Stimulated activated CD4-positive, alpha-beta T cell treated with anti-CD3 and anti-CD28 coated beads, Interleukin-1b, Interleukin-23, amount 100 ng/mL, for 4 hours (primary cell): ENCODE results near the gene BAG3.
"Not testable (repeated sequence)": the region's sequence is repeated elsewhere in the genome, so short reads cannot be mapped to it uniquely, and the experiment has no call there.

Experiments
- DNase-seq, 2 donors: peaks; one replicate each; pipeline ENCODE4 v3.0.0-alpha.2; 2020; ENCODE audit warnings: low read depth in 2 of 2

BAG3 gene

DNA sequence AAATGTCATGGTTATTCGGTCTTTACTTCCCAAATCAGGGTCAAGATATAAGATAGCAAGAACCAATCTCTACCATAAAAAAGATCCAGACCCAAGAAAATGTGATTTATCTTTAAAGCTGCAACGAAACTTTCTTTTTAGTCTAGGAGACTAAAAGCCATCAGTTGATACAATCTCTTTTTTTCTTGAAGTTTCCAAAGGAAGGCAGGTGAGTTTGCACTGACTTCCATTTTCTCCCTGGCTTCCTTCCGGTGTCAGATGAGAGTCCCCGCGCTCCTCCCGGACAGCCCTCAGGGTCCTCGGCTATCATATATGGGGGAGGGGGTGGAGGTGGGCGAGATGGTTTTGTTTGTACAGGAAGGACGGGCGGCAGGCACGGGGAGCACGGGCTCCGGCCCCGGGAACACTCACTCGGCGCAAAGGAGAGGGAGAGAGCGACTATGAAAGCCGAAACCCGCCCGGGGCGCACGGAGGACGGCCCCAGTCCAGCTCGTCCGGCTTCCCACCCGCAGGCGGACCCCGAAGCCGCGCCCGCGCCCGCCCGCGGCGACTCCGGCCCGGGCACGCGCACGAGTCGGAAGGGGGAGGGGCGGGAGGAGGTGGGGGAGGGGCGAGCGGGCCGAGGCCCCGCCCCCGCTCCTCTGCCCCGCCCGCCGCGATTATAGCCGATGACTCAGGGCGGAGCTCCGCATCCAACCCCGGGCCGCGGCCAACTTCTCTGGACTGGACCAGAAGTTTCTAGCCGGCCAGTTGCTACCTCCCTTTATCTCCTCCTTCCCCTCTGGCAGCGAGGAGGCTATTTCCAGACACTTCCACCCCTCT lies at the start of gene BAG3:
TSS of gene BAG3 (plus strand) at position 689 of the 822 bp plus-strand sequence. CDS start 296 bp downstream, outside the sequence.
- DNase-seq: peak; percentile 75 to 78

DNA sequence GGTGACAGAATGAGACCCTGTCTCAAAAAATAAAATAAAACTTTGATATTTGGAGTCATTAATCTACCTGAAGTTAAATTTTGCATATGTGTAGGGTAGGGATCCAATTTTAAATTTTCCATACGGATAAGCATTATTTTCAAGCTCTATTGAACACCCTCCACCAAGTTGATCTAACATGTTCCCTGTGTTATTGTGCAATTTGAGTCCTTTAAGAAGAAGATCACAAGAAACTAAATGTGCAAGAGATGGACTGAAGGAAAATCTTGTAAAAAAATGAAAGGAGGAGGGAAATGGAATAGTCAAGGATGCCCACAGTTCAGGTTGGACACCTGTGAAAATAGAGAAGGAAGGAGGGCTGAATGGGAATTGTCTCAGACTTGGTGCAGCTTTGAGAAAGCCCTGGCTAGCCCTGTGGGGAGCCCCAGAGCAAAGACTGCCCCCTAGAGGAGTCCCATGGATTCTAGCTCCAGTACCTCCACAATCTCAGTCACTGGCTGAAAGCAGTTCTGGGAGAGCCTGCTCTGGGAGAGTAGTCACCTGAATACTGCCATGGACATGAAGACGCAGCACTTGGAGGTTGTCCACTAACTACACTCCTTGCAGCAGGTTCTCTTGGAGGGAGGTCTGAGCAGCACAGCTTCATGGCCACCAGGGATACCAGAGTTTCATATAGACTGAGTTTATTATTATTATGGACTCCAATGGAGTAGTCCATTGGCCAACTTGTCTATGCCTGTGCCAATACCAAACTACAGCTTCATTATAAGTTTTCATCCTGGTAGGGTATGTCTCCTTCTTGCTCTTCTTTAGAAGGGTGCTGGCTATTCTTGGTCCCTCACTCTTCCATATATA lies 48.7 kb upstream of the BAG3 start:
- DNase-seq: peak in 1 of 2 donors; percentile 18

DNA sequence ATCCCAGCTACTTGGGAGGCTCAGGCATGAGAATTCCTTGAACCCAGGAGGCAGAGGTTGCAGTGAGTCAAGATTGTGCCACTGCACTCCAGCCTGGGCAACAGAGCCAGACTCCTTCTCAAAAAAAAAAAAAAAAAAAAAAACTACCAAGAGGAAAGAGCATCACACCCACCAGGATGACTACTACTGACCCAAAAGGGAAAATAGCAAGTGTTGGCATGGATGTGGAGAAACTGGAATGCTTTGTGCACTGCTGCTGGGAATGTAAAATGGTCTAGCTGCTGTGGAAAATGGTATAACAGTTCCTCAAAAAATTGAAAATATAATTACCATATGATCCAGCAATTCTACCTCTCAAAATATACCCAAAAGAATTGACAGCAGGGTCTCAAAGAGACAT lies 46.7 kb upstream of the BAG3 start:
- DNase-seq: no peak

DNA sequence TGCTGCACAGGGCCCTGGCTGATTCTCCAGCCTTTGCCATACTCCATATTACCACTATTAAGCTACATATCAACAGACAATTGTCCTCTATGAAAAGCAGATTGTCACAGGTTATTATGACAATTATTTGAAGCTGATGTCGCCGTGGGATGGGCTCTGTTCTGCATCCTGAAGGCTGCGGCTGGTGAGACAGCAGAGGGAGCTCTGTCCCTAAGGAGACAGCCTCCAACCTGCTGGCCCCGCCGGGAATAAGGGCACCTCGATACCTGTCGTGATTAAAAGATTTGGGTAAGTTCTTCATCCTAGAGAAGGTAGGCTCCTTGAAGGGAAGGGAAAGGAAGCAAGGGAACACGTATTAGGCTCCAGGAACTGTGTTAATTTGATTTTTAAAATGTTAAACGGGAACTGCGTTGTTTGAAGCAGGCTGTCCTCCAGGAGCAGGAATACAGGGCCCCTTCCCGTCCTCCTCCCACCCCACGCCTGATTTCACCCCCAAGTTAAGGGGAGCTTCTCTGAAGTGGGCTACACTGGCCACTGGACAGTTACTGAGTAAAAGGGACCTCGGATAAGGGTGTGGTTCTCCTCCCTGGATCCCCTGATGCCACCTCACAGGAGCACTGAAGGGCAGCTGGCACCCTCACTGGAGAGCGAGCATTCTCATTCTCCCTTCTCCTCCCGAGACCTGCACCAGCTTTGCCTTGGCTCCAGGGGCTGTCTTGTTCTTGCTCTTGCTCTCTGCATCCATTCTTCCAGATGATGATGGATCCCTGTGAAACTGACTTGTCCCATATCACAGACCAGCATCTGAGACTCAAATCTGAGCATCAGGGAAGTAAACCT lies 42.6 kb upstream of the BAG3 start:
- peak; percentile 16 to 22 for DNase-seq

DNA sequence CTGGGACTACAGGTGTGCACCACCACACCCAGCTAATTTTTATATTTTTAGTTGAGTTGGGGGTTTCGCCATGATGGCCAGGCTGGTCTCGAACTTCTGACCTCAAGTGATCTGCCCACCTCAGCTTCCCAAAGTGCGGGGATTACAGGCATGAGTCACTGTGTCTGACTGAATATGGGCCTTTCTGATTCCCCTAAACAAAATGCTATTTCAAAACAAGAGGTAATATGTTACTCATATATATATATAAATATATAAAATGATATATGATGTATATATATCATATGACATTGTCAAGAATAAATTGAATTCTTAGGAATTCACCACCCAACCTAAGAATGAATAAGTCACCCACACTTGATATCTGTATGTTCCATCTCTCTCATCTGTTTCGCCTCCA lies 41.7 kb upstream of the BAG3 start:
- DNase-seq: no peak

DNA sequence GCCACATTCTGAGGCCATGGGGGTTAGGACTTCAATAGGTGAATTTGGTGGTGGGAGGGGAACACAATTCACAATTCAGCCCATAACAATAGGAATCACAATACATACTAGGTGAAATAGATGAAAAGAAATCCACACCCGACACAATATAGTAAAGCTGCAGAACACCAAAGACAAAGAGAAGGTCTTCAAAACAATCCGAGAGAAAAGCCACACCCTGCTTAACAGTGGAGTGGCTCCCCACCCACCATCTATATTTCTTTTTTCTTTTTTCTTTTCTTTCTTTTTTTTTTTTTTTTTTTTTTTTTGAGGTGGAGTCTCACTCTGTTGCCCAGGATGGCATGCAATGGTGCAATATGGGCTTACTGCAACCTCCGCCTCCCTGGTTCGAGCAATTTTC lies 39.7 kb upstream of the BAG3 start:
- DNase-seq: no peak

DNA sequence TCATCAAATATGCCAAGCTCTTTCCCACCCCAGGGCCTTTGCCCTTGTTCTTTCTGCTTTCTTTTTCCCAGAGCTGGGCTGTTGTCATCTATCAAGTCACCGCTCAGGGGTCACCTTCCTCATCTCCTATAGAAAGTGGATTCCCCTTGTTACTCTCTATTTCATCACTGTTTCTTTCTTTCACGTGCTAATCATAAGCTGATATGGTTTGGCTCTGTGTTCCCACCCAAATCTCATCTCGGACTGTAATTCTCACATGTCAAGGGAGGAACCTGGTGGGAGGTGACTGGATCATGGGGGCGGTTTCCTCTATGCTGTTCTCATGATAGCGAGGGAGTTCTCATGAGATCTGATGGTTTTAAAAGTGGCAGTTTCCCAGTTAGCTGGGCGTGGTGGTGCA lies 37.4 kb upstream of the BAG3 start:
- no peak for DNase-seq

DNA sequence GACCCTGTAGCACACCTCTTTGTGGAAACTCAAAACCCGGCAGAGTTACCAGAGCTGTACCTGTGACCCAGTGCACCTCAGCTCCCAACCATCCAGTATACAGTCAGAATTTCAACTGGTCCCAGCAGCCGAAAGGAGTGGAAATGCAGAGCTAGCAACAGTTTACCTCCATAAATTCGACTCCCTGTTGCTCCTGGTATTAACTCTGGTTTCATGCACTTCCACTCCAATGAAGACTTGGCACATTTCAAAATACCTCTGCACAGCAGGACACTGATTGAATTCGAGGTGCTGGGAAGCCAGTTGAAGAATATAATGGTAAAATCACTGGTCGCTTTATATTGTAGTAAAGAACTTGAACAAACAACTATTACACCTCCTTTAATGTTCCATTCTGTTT lies 36.5 kb upstream of the BAG3 start:
- no peak for DNase-seq

DNA sequence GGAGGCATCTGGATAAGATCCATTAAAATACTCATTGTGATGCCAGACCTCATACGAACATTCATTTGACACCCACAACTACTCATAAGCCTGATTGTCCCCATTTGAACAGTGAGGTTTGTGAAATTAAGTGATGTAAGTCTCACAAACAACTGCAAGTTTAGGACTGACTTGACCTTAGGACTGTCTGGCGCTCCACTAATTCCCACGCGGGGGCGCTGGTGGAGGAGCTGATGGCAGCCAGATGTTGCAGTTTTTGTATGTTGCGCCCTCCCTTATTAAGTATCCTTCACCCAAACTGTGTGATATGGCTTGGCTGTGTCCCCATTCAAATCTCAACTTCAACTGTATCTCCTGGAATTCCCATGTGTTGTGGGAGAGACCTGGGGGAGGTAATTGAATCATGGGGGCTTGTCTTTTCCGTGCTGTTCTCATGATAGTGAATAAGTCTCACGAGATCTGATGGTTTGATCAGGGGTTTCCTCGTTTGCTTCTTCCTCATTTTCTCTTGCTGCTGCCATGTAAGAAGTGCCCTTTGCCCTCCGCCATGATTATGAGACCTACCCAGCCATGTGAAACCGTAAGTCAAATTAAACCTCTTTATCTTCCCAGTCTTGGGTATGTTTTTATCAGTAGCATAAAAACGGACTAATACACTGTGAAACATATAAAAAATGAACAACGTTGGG lies 34.2 kb upstream of the BAG3 start:
- no peak for DNase-seq

DNA sequence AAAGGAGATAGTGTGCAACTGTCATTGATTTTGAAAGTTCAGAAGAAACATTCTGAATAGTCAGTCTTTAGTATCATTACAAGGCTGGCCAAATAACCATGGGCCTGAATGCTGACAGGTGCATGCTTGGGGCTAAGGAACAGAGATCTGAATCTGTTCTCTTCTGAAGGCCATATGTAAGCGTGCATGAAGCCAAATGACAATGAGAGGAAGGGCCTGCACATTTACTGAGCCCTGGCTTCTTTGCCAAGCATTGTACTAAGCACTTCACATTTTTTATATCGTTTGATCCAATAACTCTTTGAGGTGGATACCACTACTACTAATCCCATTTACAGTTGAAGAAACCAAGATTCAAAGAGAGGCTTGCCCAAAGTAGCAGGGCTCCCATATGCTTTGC lies 32.0 kb upstream of the BAG3 start:
- DNase-seq: no peak

DNA sequence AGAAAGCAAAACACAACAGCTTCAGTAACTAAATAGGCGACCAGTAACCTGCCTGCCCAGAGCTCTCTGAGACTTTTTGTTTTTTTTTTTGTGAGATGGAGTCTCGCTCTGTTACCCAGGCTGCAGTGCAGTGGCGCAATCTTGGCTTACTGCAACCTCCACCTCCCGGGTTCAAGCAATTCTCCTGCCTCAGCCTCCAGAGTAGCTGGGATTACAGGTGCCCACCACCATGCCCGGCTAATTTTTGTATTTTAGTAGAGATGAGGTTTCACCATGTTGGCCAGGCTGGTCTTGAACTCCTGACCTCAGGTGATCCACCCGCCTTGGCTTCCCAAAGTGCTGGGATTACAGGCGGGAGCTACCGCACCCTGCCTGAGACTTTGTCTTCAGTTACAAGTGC lies 31.4 kb upstream of the BAG3 start:
- not testable (repeated sequence) for DNase-seq

DNA sequence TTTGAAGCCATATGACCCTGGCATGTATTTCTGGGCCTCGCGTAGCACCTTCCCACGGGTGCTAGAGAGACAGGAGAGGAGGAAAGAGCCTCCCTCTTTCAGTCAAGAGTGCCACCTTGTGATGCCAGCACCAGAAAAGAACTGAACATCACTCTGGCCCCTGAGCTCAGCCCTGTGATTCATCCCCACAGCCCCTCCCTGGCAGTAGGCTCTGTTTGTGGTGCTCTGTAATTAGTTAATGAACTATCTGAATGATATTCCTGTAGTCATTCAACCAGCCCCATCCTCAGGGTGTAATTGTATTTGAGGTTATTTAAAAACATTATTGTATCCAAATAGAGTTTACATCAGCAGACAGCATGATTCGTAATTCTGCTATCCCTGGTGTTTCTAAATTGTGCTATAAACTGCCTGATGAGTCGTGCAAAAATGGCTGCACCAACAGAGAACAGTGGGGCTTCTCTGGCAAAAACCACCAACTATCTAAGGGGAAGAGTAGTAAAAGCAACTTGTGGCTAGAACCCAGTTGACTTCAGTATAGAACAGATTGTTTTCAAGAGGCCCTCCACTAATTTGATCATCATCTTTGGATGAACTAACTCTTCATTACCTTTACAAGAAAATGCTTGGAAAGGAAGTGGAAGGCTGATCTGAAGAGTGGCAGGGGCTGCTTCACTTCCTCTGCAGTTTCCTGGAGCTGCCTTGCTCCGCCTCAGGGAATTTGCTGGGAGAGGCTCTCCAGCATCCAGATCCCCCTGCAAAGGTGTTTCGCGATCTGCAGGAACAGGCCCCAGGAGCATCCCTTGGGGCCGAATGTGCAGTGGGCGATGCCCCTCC lies 30.7 kb upstream of the BAG3 start:
- DNase-seq: no peak

DNA sequence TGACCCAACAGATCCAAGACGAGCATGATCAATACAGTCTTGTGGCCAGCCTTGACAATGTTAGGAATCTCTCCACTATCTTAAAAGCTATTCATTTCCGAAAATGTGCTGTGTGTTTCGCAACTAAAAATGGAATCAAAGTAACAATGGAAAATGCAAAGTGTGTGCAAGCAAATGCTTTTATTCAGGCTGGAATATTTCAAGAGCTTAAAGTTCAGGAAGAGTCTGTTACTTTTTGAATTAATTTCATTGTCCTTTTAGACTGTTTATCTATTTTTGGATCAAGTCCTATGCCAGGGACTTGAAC lies 30.1 kb upstream of the BAG3 start:
- no peak for DNase-seq

DNA sequence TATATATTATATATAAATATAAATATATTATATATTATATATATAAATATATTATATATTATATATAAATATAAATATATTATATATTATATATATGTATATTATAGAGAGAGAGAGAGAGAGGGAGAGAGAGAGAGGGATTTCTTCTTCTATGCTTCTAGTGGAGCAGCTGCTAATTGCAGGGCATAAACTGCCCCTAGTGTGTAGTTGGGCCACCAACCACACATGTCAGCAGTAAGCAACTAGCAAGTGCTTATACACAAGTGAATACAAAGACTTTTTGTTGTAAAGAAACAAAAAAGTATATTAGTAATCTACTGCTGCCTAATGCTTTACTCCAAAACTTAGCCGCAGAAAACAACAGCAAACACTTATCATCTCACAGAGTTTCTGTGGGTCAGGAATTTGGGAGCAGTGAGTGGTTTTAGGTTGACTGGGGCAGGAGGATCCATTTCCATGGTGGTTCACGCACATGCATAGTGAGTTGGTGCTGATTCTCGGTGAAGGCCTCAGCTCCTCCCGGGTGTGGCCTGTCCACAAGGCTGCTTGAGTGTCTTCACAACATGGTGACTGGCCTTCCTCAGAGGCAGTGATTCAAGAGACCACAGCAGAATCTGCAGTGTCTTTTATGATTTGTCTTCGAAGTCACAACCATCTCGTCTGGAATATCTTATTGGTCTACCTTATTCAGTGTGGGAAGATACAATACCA lies 25.5 kb upstream of the BAG3 start:
- no peak for DNase-seq

DNA sequence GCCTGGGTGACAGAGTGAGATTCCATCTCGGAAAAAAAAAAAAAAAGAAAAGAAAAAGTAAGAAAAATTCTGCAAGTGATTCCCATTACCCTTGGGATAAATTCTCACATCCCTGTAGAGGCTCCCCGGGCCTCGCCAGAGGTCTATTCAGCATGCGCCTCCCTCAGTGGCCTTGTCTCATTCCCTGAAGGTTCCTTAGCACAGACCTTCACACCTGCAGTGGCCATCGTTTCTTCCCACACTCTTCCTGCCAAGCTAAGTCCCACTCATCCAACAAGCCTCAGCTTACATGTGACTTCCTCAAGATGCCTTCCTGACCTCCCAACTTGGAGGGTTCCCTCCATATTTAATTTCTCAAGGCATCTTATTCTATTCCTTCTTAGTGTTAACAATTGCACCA lies 20.9 kb upstream of the BAG3 start:
- DNase-seq: no peak

DNA sequence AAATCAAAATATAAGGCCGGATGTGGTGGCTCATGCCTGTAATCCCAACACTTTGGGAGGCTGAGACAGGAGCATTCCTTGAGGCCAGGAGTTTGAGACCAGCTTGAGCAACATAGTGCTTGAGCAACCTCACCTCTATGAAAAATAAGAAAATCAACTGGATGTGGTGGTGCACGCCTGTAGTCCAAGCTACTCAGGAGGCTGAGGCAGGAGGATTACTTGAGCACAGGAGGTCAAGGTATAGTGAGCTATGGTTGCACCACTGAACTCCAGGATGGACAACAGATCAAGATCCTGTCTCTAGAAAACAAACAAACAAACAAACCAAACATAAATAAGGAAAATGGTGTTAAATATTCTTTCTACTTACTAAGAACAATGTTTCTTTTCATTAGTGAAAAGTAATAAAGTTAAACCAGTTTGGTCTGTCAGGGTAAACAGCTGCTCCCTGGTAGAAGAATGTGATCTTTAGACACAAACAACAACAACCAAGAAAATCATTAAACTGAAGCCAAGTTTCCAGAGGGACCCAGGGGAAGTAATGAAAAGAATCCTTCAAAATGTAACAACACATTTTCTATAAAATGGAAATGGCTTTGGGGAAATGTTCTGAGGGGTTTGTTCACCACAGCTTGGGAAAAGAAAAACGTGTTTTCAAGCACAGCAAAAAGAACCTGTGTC lies 17.5 kb upstream of the BAG3 start:
- DNase-seq: no peak

DNA sequence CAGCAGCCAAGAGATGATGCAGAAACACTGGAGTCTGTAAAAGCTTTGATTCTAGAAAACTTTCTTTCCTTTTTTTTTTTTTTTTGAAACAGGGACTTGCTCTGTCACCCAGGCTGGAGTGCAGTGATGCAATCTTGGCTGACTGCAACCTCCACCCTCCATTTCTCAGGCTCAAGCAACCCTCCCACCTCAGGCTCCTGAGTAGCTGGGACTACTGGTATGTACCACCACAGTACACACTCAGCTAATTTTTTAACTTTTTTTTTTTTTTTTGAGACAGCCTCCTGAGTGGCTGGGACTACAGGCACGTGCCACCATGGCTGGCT lies 17.0 kb upstream of the BAG3 start:
- no peak for DNase-seq

DNA sequence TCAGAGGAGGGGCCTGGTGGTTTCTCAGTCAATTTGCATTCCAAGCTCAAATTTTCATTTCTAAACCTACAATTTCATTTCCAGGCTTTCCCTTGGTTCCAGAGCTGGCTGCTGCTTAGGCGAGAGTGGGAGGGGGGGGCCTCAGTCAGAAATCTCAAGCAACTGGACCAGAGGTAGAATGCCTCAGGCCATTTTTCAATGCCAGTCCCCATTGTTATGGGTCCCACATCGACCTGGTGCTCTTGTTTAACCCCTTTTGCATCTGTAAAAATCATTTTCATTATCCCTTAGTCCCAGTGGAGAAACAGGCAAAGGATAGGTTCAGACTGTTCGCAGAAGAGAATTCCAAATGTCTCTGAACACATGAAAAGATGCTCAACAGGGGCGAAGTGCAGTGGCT lies 13.5 kb upstream of the BAG3 start:
- no peak for DNase-seq

DNA sequence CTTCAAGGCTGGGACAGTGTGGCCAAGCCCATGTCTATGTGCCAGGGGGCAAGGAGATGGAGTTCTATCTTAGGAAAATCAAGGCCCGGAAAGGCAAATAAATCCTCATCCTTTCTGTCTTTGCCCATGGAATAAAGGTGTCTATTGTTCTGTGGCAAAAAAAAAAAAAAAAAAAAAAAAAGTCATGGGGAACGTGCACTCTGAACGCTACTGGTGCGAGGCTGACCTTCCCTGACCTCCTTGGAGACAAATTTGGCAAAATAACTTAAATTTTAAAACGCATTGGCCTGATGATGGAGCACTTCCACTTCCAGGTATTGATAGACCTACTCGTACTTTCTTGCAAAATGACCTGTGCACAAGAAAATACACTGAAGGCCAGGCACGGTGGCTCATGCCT lies 12.2 kb upstream of the BAG3 start:
- no peak for DNase-seq

DNA sequence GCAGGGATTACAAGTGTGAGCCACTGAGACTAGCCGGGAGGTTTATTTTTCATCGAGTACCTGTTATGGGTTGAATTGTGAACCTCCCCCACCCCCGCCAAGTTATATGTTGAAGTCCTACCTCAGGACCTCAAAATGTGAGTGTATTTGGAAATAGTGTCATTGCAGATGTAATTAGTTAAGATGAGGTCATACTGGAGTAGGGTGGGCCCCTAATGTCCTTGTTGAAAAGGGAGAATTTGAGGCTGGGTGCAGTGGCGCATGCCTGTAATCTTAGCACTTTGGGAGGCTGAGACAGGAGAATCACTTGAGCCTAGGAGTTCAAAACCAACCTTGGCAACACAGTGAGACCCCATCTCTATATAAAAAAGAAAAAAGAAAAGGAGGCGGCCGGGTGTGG lies 10.8 kb upstream of the BAG3 start:
- DNase-seq: no peak
